Lung (tissue), 12 donors: ENCODE data around the gene TMX3. TPM values are rescaled to one million over a fixed set of nuclear protein-coding genes. Genes with fewer than 3 reads are reported as not detected.

Experiments used
- ATAC-seq: fragments of 200-7000 bp; cut with Tn5 transposase; one replicate; pipeline ENCODE4 v1.9.1; 2020; ENCODE audit warnings: moderate number of reproducible peaks; ENCODE audit not compliant: insufficient read depth, low FRiP score
- DNase-seq, 3 donors: peaks; one replicate each; pipeline ENCODE4 v3.0.0-alpha.2; 2013 to 2017
- H3K27ac ChIP-seq, 2 donors: one replicate each; pipeline ENCODE4 v1.5.1; 2013; ENCODE audit warnings: mild to moderate bottlenecking in 2 of 2, moderate library complexity in 2 of 2, control low read depth in 1 of 2, inconsistent platforms in 1 of 2, low read depth in 1 of 2, low read length in 1 of 2
- H3K27me3 ChIP-seq, 3 donors: one replicate each; pipeline ENCODE4 v1.5.1; 2013; ENCODE audit warnings: low read length in 2 of 3; ENCODE audit not compliant: control insufficient read depth in 3 of 3, insufficient read depth in 3 of 3
- H3K36me3 ChIP-seq, 4 donors: one replicate each; pipeline ENCODE4 v1.5.1; 2013; ENCODE audit warnings: low read length in 4 of 4, mild to moderate bottlenecking in 1 of 4, moderate library complexity in 1 of 4; ENCODE audit not compliant: control insufficient read depth in 4 of 4, insufficient read depth in 4 of 4
- H3K4me1 ChIP-seq, 5 donors: one replicate each; pipeline ENCODE4 v1.5.1; 2013; ENCODE audit warnings: low read length in 5 of 5, mild to moderate bottlenecking in 2 of 5, moderate library complexity in 1 of 5; ENCODE audit not compliant: control insufficient read depth in 5 of 5, insufficient read depth in 5 of 5
- H3K4me3 ChIP-seq: one replicate; pipeline ENCODE4 v1.5.1; 2013; ENCODE audit warnings: mild to moderate bottlenecking, control low read depth, moderate library complexity
- H3K9ac ChIP-seq, 2 donors: one replicate each; pipeline ENCODE4 v1.5.1; 2013; ENCODE audit warnings: low read length in 2 of 2, control low read depth in 1 of 2; ENCODE audit not compliant: insufficient read depth in 1 of 2
- H3K9me3 ChIP-seq, 4 donors: one replicate each; pipeline ENCODE4 v1.5.1; 2013; ENCODE audit warnings: low read length in 3 of 4, mild to moderate bottlenecking in 1 of 4, moderate library complexity in 1 of 4; ENCODE audit not compliant: control insufficient read depth in 4 of 4, insufficient read depth in 3 of 4
- CTCF ChIP-seq: IDR thresholded peaks from 2 replicates; pipeline ENCODE4 v1.5.1; 2012; ENCODE audit warnings: mild to moderate bottlenecking; ENCODE audit errors: control extremely low read depth, extremely low read depth
- WGBS, 2 donors: extraction: QIAGEN DNeasy Blood & Tissue Kit; methylation state at CpG; one replicate each; pipeline ENCODE4 v1.1.7; 2013; 5-methylcytosine and 5-hydroxymethylcytosine counted together
- polyA plus RNA-seq, 2 donors: library from polyadenylated mRNA; stranded (reverse); fragments of 200-250 nt; gene quantifications; one replicate each; pipeline ENCODE4 v1.2.1, GENCODE V29; 2013
- total RNA-seq, 2 donors: library from RNA; depleted of rRNA in 1 of 2; stranded (reverse); fragments of >200 nt in 1 of 2; gene quantifications; one replicate each; pipeline ENCODE4 v1.2.1, GENCODE V29; 2014 to 2021
- donor health status: control.
- donor health status: control.
- donor health status: Bipolar disorder and iron deficiency.
- donor health status: healthy.
- donor health status: DM: yes; HTN: yes; CAD: no.

TMX3 gene
- total and polyA plus RNA-seq, 4 donors, result 23.9 to 78.6 (median 41.9) TPM

DNA sequence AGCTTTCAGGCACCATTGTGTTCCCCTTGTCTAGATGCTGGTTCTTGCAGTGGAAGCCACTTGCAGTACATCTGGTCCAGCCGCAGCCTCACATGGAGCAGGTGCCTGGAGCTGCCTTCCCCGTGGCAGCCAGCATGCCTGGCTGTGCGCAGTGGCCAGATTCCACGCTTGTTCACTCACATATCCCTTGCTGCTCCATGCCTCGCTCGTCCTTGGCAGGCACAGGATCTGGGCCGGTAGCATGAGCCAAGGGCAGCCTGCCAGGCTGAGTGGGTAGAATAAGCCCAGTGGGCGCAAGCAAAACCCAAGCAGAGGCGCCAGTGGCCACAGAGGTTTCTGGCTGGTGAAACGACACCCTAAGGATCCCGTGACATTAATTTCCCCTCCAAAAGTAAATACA is 20.6 kb downstream of the TMX3 start:
- DNase-seq (no peak), ATAC-seq (no peak)
- Histone ChIP-seq H3K36me3 (peaks cover 17 to 42% (median 20%) of the 10 kb centered on the region in 4 donors), H3K4me3 (no peak overlapping the region), H3K4me1 (no peaks in the 10 kb centered on the region), H3K9me3 (no peaks in the 10 kb centered on the region), H3K27ac (no peak overlapping the region), H3K27me3 (no peaks in the 10 kb centered on the region), H3K9ac (no peak overlapping the region)
- WGBS, 2 donors, result 94 to 96% methylated on average over 11 of the region's 11 CpGs
- no peak for TF ChIP-seq CTCF

DNA sequence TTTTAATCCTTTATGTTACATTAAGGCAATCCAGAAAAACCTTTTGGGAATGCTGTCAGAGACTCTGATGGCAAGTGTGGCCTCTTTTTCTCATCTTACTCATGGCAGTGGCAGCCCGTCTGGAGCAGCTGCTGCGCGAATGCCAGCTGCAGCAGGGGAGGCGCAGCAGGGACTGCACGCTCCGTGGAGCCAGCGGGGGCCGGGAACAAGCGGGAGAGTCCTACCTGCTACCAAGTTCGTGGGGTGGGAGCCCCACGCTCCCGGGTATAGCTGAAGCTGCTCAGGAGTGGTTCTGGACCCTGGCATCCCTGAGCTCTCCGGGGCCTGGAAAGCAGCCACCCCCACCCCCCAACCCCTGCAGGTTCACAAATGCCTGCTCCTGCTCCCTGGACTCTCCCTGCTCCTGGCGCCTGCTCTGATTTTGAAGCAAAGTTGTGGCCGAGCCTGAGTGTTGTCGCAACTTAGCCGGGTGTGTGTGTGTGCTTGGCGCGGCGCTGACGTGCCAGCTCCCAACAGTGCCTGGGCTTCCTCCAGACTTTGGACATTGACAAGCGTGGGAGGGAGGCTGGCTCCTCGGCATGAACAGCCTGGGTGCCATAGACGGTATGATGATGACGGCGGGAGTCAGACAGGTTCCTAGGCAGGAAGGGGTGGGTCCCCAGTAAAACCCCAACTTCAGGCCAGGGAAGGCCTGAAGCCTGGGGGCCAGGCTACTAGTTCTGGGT is 21.7 kb downstream of the TMX3 start:
- Histone ChIP-seq H3K27me3 (no peaks in the 10 kb centered on the region), H3K9ac (no peak overlapping the region), H3K4me3 (no peak overlapping the region), H3K4me1 (no peaks in the 10 kb centered on the region), H3K27ac (no peak overlapping the region), H3K36me3 (peaks cover 17 to 46% (median 21%) of the 10 kb centered on the region in 4 donors), H3K9me3 (no peaks in the 10 kb centered on the region)
- WGBS, 2 donors, result 95 to 97% methylated on average over 26 of the region's 26 CpGs
- TF ChIP-seq CTCF, result no peak
- ATAC-seq, result no peak
- no peak for DNase-seq

DNA sequence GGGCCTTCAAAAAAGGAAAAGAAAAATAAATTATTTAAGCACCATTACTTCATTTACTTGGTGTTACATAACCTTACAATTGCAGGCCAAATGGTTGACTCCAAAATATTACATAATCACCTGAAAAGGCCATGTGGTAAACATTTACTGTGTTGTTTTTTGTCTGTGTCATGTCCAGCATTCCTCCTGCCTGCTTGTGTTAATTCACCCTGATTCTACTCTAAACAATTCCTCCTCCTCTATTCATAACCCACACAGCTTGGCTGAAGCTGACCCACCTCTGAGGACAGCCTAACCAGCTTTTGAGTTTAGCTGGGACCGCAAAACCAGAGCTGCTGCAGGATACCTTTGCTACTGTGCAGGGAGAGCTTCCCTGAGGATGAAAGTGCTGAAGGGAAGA is 35.4 kb downstream of the TMX3 start:
- H3K4me3 ChIP-seq, result no peak overlapping the region
- H3K27ac ChIP-seq, result no peak overlapping the region
- DNase-seq (no peak), ATAC-seq (no peak)
- H3K4me1 ChIP-seq, result no peaks in the 10 kb centered on the region
- no peak for TF ChIP-seq CTCF
- peaks cover 11 to 49% (median 23%) of the 10 kb centered on the region in 4 donors for H3K36me3 ChIP-seq
- no peaks in the 10 kb centered on the region for H3K27me3 ChIP-seq
- WGBS, 2 donors, result 90 to 93% methylated on average over 1 of the region's 1 CpG
- H3K9me3 ChIP-seq, result no peaks in the 10 kb centered on the region
- no peak overlapping the region for H3K9ac ChIP-seq
